Measurements from ENCODE around the gene C11orf16. TPM values are rescaled to one million over a fixed set of nuclear protein-coding genes. Genes with fewer than 3 reads are reported as not detected.

The C11orf16 gene
- total and polyA plus RNA-seq, 2 of the 4 experiments (the other 2 are of a cell fraction) = not detected

GRCh38 chr11:8937659-8938058 lies 4.9 kb upstream of the C11orf16 start:
- Histone ChIP-seq H3K79me1 (ENCODE audit: low read depth in 1 of 2, low read length in 2 of 2) (no peaks in the 10 kb centered on the region), H3K9ac (ENCODE audit: low read depth, low read length) (no peak overlapping the region), H3K14ac (replicated peaks; ENCODE audit: low read depth, low read length) (no peak overlapping the region), H3K9me3 (ENCODE audit: control insufficient read depth, insufficient read depth, low read length) (no peaks in the 10 kb centered on the region), H2AK9ac (replicated peaks; ENCODE audit: low read depth, low read length, poor library complexity) (no peak overlapping the region), H2BK15ac (ENCODE audit: low read depth, low read length) (no peak overlapping the region), H4K91ac (ENCODE audit: insufficient read depth, low read depth, low read length) (no peak overlapping the region), H3K27me3 (ENCODE audit: control insufficient read depth, insufficient read depth, low read length) (no peaks in the 10 kb centered on the region), H3K9me1 (ENCODE audit: insufficient read depth, low read length) (0 out of 2 replicates have a peak, but pooled peaks cover 5% of the 10 kb centered on the region), H3K23ac (ENCODE audit: low read depth, low read length) (no peak overlapping the region), H2BK5ac (ENCODE audit: low read depth, low read length, poor library complexity, severe bottlenecking) (no peak overlapping the region), H3K4ac (ENCODE audit: low read depth, low read length) (no peak overlapping the region), H3K36me3 (ENCODE audit: control insufficient read depth, insufficient read depth, low read length) (no peaks in the 10 kb centered on the region), H2AK5ac (ENCODE audit: low read depth, low read length) (no peak overlapping the region), H3K27ac (ENCODE audit: insufficient read depth, low read length) (no peak overlapping the region), H2BK120ac (ENCODE audit: low read depth, low read length) (no peak overlapping the region), H2BK20ac (ENCODE audit: low read depth, low read length) (no peak overlapping the region), H4K20me1 (ENCODE audit: insufficient read depth, low read length) (no peaks in the 10 kb centered on the region), H3K4me1 (ENCODE audit: control insufficient read depth, insufficient read depth, low read length) (peaks cover 8% of the 10 kb centered on the region), H2AFZ (replicated peaks; ENCODE audit: low read length, poor library complexity) (no peak overlapping the region), H3K18ac (ENCODE audit: low read depth, low read length) (no peak overlapping the region), H3K4me3 (ENCODE audit: insufficient read depth, low read depth, low read length) (no peak overlapping the region), H3K4me2 (ENCODE audit: low read depth, low read length) (no peak overlapping the region), H4K8ac (ENCODE audit: low read depth in 2 of 2, low read length in 2 of 2) (no peak overlapping the region), H3K56ac (ENCODE audit: extremely low read depth, insufficient read depth, low read length) (no peak overlapping the region), H4K5ac (ENCODE audit: low read depth, low read length) (no peak overlapping the region)
- WGBS, 2 experiments (ENCODE audit: extremely low coverage in 2 of 2, insufficient read length in 1 of 2) = 84% methylated on average over 5 of the region's 14 CpGs; no CpG with 5 or more reads in 1 of the 2 experiments
- dilution Hi-C loops (cut with HindIII; ENCODE audit: low sequenced_read_pairs, unreplicated experiment) = no loop called here
- in situ Hi-C loops (cut with MboI; ENCODE audit: low sequenced_read_pairs) = no loop called here
- TF ChIP-seq, protein P1, sequence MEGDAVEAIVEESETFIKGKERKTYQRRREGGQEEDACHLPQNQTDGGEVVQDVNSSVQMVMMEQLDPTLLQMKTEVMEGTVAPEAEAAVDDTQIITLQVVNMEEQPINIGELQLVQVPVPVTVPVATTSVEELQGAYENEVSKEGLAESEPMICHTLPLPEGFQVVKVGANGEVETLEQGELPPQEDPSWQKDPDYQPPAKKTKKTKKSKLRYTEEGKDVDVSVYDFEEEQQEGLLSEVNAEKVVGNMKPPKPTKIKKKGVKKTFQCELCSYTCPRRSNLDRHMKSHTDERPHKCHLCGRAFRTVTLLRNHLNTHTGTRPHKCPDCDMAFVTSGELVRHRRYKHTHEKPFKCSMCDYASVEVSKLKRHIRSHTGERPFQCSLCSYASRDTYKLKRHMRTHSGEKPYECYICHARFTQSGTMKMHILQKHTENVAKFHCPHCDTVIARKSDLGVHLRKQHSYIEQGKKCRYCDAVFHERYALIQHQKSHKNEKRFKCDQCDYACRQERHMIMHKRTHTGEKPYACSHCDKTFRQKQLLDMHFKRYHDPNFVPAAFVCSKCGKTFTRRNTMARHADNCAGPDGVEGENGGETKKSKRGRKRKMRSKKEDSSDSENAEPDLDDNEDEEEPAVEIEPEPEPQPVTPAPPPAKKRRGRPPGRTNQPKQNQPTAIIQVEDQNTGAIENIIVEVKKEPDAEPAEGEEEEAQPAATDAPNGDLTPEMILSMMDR (conservative IDR thresholded peaks at IDR 0.05; ENCODE audit: low read depth, low read length) = no peak
- no peak for TF ChIP-seq MAFK (IDR thresholded peaks at IDR 0.05; ENCODE audit: low read depth, low read length)
- no peak for TF ChIP-seq CEBPB (IDR thresholded peaks at IDR 0.05; ENCODE audit: low read depth, low read length)
- no peak for TF ChIP-seq SMC3 (IDR thresholded peaks at IDR 0.05; ENCODE audit: low read depth, low read length)
- TF ChIP-seq RAD21 (IDR thresholded peaks at IDR 0.05; ENCODE audit: low read length) = no peak
- no peak for TF ChIP-seq RFX5 (IDR thresholded peaks at IDR 0.05; ENCODE audit: low read depth, low read length)
- no peak for TF ChIP-seq CHD1 (IDR thresholded peaks at IDR 0.05; ENCODE audit: low read depth, low read length)
- no peak for TF ChIP-seq USF2 (IDR thresholded peaks at IDR 0.05; ENCODE audit: low read depth, low read length)
- no peak for TF ChIP-seq MXI1 (IDR thresholded peaks at IDR 0.05; ENCODE audit: borderline replicate concordance, low read depth, low read length)
- no peak for TF ChIP-seq FOS (IDR thresholded peaks at IDR 0.05; ENCODE audit: low read depth, low read length)
- TF ChIP-seq, protein P2, sequence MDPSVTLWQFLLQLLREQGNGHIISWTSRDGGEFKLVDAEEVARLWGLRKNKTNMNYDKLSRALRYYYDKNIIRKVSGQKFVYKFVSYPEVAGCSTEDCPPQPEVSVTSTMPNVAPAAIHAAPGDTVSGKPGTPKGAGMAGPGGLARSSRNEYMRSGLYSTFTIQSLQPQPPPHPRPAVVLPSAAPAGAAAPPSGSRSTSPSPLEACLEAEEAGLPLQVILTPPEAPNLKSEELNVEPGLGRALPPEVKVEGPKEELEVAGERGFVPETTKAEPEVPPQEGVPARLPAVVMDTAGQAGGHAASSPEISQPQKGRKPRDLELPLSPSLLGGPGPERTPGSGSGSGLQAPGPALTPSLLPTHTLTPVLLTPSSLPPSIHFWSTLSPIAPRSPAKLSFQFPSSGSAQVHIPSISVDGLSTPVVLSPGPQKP (IDR thresholded peaks at IDR 0.05; ENCODE audit: borderline replicate concordance, low read depth, low read length) = no peak
- no peak for TF ChIP-seq RCOR1 (IDR thresholded peaks at IDR 0.05; ENCODE audit: insufficient replicate concordance, low read length)
- no peak for TF ChIP-seq BHLHE40 (IDR thresholded peaks at IDR 0.05; ENCODE audit: low read depth, low read length)
- TF ChIP-seq NFE2L2 (IDR thresholded peaks at IDR 0.05; ENCODE audit: low read depth, low read length) = no peak
- TF ChIP-seq POLR2A (IDR thresholded peaks at IDR 0.05; ENCODE audit: low read depth, low read length) = no peak
- no peak for TF ChIP-seq MAZ (IDR thresholded peaks at IDR 0.05; ENCODE audit: borderline replicate concordance, low read depth, low read length)
- DNase-seq (no peak), ATAC-seq (ENCODE audit: low read depth) (no peak)
- intact Hi-C loops (cut with micrococcal nuclease) = no loop called here
- no TSS peak for BruUV-seq (replicated peaks)
- ChIA-PET CTCF (no interaction called here), POLR2A (ENCODE audit: unreplicated experiment) (no interaction called here)

Measured in IMR-90 (cell line).